MM.1S (cell line): ENCODE results near the gene RPL18A.

Source experiments
- DNase-seq: peaks from one replicate; pipeline ENCODE4 v3.0.0-alpha.2; 2015
- H2AFZ ChIP-seq: fragments of 300-600 bp; sonication (generic); 2 replicates; pipeline ENCODE4 v1.6.0; 2016; ENCODE audit warnings: antibody characterized with exemption, low read length
- H3F3A ChIP-seq: fragments of 300-600 bp; sonication (generic); 2 replicates; pipeline ENCODE4 v1.6.1; 2016; ENCODE audit warnings: mild to moderate bottlenecking, antibody characterized with exemption, low read length, moderate library complexity, mixed read lengths; ENCODE audit not compliant: insufficient read depth
- H3K27ac ChIP-seq: fragments of 300-600 bp; sonication (generic); 2 replicates; pipeline ENCODE4 v1.5.1; 2016; ENCODE audit warnings: mild to moderate bottlenecking, low read length
- H3K27me3 ChIP-seq: fragments of 300-600 bp; sonication (generic); replicated peaks from 2 replicates; pipeline ENCODE4 v1.6.0; 2016; ENCODE audit warnings: low read length; ENCODE audit not compliant: insufficient read depth
- H3K36me3 ChIP-seq: fragments of 300-600 bp; sonication (generic); replicated peaks from 2 replicates; pipeline ENCODE4 v1.6.1; 2016; ENCODE audit warnings: mild to moderate bottlenecking, low read length, mixed read lengths; ENCODE audit not compliant: insufficient read depth
- H3K4me1 ChIP-seq: fragments of 300-600 bp; sonication (generic); 2 replicates; pipeline ENCODE4 v1.6.1; 2016; ENCODE audit warnings: low read length, mixed read lengths
- H3K4me2 ChIP-seq: fragments of 300-600 bp; sonication (generic); 2 replicates; pipeline ENCODE4 v1.6.0; 2016; ENCODE audit warnings: low read depth, low read length
- H3K4me3 ChIP-seq: fragments of 300-600 bp; sonication (generic); 2 replicates; pipeline ENCODE4 v1.5.1; 2016; ENCODE audit warnings: low read length, mixed read lengths
- H3K79me2 ChIP-seq: fragments of 300-600 bp; sonication (generic); 2 replicates; pipeline ENCODE4 v1.6.1; 2016; ENCODE audit warnings: mixed run types, low read length, mixed read lengths
- H3K9ac ChIP-seq: fragments of 300-600 bp; sonication (generic); 2 replicates; pipeline ENCODE4 v1.6.1; 2016; ENCODE audit warnings: low read length, mixed read lengths
- H3K9me2 ChIP-seq: fragments of 300-600 bp; sonication (generic); replicated peaks from 2 replicates; pipeline ENCODE4 v1.6.1; 2016; ENCODE audit warnings: mild to moderate bottlenecking, low read length, mixed read lengths; ENCODE audit not compliant: insufficient read depth
- H3K9me3 ChIP-seq: fragments of 300-600 bp; sonication (generic); replicated peaks from 2 replicates; pipeline ENCODE4 v1.6.1; 2016; ENCODE audit warnings: mild to moderate bottlenecking, low read length, mixed read lengths; ENCODE audit not compliant: insufficient read depth
- H4K20me1 ChIP-seq: fragments of 300-600 bp; sonication (generic); 2 replicates; pipeline ENCODE4 v1.6.1; 2016; ENCODE audit warnings: mild to moderate bottlenecking, low read length, moderate library complexity, mixed read lengths; ENCODE audit not compliant: insufficient read depth
- CTCF ChIP-seq: fragments of 300-600 bp; sonication (generic); IDR thresholded peaks from 2 replicates; pipeline ENCODE4 v1.5.1; 2016; ENCODE audit warnings: antibody characterized with exemption, low read length, mixed read lengths
- EZH2 ChIP-seq: fragments of 300-600 bp; sonication (generic); optimal IDR thresholded peaks from 2 replicates; pipeline ENCODE3; 2017; ENCODE audit warnings: low read depth, mild to moderate bottlenecking, antibody characterized with exemption, low read length, mixed read lengths
- EZH2phosphoT487 ChIP-seq: fragments of 300-600 bp; sonication (generic); IDR thresholded peaks from 2 replicates; pipeline ENCODE4 v1.6.1; 2018; ENCODE audit warnings: antibody characterized with exemption, low read length

The RPL18A gene

DNA sequence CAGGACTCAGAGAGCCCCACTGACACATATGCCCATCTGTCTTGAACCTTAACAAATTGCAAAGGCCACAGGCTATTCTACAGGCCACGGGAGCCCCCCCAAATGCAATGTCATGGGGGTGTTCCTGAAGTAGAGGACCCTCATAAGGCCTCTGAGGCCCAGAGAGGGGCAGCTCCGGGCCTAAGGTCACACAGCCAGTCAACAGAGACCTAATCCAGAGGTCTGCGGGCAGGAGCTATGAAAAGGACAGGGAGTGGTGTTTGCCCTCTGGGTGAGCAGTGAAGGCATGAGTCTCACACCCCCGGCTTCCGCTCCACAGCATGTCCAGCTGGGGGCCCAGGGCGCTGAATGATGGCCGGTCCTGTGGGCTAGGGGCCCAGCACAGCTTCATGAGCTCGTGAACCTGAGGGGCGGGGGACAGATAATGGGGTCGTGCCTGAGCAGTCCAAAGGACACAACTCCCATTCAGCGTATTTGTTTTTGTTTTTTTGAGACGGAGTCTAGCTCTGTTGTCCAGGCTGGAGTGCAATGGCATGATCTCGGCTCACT is 33.1 kb upstream of the RPL18A start:
- DNase-seq: no peak
- Histone ChIP-seq H3K9ac (no peak overlapping the region), H3K4me2 (no peak overlapping the region), H3K9me2 (no peaks in the 10 kb centered on the region), H3F3A (no peaks in the 10 kb centered on the region), H3K4me3 (no peak overlapping the region), H3K27ac (no peak overlapping the region), H3K79me2 (no peaks in the 10 kb centered on the region), H3K4me1 (no peaks in the 10 kb centered on the region), H3K36me3 (no peaks in the 10 kb centered on the region), H3K27me3 (peaks cover 5% of the 10 kb centered on the region; the same call in 1 of the 2 replicates), H2AFZ (no peak overlapping the region), H3K9me3 (no peaks in the 10 kb centered on the region), H4K20me1 (no peaks in the 10 kb centered on the region)
- TF ChIP-seq EZH2: no peak
- no peak for TF ChIP-seq CTCF
- TF ChIP-seq EZH2phosphoT487: no peak

DNA sequence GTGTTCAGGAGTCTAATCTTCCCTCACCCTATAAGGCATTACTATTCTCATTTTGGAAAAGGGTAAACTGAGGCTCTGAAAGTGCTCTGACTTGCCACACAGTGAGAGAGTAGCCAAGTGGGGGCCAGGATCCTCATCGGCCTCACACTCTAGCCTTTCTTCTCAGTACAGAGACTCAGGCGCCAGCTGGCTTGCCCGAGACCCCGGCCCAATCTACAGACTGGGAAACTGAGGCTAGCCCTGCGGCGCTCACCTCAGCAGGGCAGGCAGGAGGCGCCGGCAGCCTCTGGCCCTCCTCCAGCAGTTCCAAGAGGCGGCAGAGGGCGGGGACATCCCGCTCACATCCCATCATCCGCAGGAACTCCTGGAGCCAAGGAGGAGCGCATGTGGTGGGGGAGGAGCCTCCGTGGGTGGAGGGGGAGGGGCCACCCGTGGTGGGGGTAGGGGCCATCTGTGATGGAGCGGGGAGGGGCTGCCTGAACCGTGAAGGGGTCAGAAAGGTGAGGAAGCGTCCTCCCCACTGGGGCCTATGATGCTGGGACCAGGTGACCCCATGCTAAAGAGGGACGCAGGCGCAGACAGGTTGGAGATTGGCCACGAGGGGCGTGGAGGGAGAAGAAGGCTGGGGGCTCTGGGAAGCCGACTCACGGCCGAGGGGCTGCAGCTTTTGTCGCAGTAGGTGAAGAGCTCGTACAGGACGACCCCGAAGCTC is 29.7 kb upstream of the RPL18A start:
- Histone ChIP-seq H3K27me3 (no peaks in the 10 kb centered on the region), H3K36me3 (no peaks in the 10 kb centered on the region), H3K79me2 (no peaks in the 10 kb centered on the region), H3K9ac (no peak overlapping the region), H3K27ac (no peak overlapping the region), H4K20me1 (no peaks in the 10 kb centered on the region), H2AFZ (no peak overlapping the region), H3K4me1 (no peaks in the 10 kb centered on the region), H3F3A (no peaks in the 10 kb centered on the region), H3K9me3 (no peaks in the 10 kb centered on the region), H3K9me2 (no peaks in the 10 kb centered on the region), H3K4me3 (no peak overlapping the region), H3K4me2 (no peak overlapping the region)
- DNase-seq: no peak
- TF ChIP-seq CTCF (no peak), EZH2 (no peak), EZH2phosphoT487 (no peak)

GRCh38 chr19:17830567-17831418 is 28.9 kb upstream of the RPL18A start:
- DNase-seq: no peak
- Histone ChIP-seq H3K9ac (no peak overlapping the region), H3K27me3 (no peaks in the 10 kb centered on the region), H4K20me1 (no peaks in the 10 kb centered on the region), H3F3A (no peaks in the 10 kb centered on the region), H3K4me3 (no peak overlapping the region), H3K4me2 (no peak overlapping the region), H2AFZ (no peak overlapping the region), H3K36me3 (no peaks in the 10 kb centered on the region), H3K9me2 (no peaks in the 10 kb centered on the region), H3K79me2 (no peaks in the 10 kb centered on the region), H3K4me1 (no peaks in the 10 kb centered on the region), H3K9me3 (no peaks in the 10 kb centered on the region), H3K27ac (no peak overlapping the region)
- TF ChIP-seq CTCF (no peak), EZH2 (no peak), EZH2phosphoT487 (no peak)
